SK-N-SH (cell line): Measurements from ENCODE around the gene PLA2G2C. TPM values are rescaled to one million over a fixed set of nuclear protein-coding genes. Genes with fewer than 3 reads are reported as not detected.

ENCODE experiments used
- CTCF ChIA-PET: fragments of 300-600, 350-600 bp; formaldehyde crosslinking; extraction: SDS; loops from one replicate; lab custom pipeline; 2021; lab: Yijun Ruan, JAX
- POLR2A ChIA-PET: fragments of 350-600 bp; sonication (Branson Sonifier 250); formaldehyde crosslinking; extraction: SDS; loops from one replicate; lab custom pipeline; 2020; ENCODE audit warnings: antibody characterized with exemption, inconsistent platforms; lab: Yijun Ruan, JAX
- DNase-seq: peaks from one replicate; pipeline ENCODE4 v3.0.0; 2012
- H2AFZ ChIP-seq: fragments of 200-600 bp; sonication (generic); 2 replicates; pipeline ENCODE4 v1.8.1; 2016; ENCODE audit warnings: antibody characterized with exemption, mild to moderate bottlenecking, low read depth
- H3F3A ChIP-seq: fragments of 200-600 bp; sonication (generic); replicated peaks from 2 replicates; pipeline ENCODE3; 2016; ENCODE audit warnings: antibody characterized with exemption, mild to moderate bottlenecking; ENCODE audit not compliant: insufficient read depth
- H3K27ac ChIP-seq, 2 experiments: fragments of 200-500 bp in 1 of 2; fragments of 200-600 bp in 1 of 2; sonication (Bioruptor generic) in 1 of 2; sonication (generic), shearing (Covaris generic) in 1 of 2; 2 replicates each; pipeline versions ENCODE4 v1.5.1 to v1.6.1; 2014 to 2016; ENCODE audit warnings: low read depth in 2 of 2, inconsistent platforms in 1 of 2, low read length in 1 of 2, mild to moderate bottlenecking in 1 of 2, mixed read lengths in 1 of 2
- H3K27me3 ChIP-seq: fragments of 200-600 bp; sonication (generic), shearing (Covaris generic); 2 replicates; pipeline ENCODE4 v1.6.1; 2016; ENCODE audit warnings: mixed run types; ENCODE audit not compliant: insufficient read depth
- H3K36me3 ChIP-seq, 2 experiments: fragments of 200-500 bp in 1 of 2; fragments of 200-600 bp in 1 of 2; sonication (Bioruptor generic) in 1 of 2; sonication (generic) in 1 of 2; replicated peaks in 1 of 2; 2 replicates each; pipeline versions ENCODE3 to v1.5.1; 2014 to 2016; ENCODE audit warnings: low read length in 1 of 2, mild to moderate bottlenecking in 1 of 2; ENCODE audit not compliant: insufficient read depth in 2 of 2, control insufficient read depth in 1 of 2
- H3K4me1 ChIP-seq, 2 experiments: fragments of 200-500 bp in 1 of 2; fragments of 200-600 bp in 1 of 2; sonication (Bioruptor generic) in 1 of 2; sonication (generic), shearing (Covaris generic) in 1 of 2; 2 replicates each; pipeline versions ENCODE4 v1.5.1 to v1.6.1; 2014 to 2016; ENCODE audit warnings: low read depth in 1 of 2, low read length in 1 of 2, mixed run types in 1 of 2; ENCODE audit not compliant: insufficient read depth in 2 of 2, control insufficient read depth in 1 of 2
- H3K4me2 ChIP-seq: fragments of 200-600 bp; sonication (generic), shearing (Covaris generic); 2 replicates; pipeline ENCODE4 v1.6.1; 2017; ENCODE audit warnings: mixed run types
- H3K4me3 ChIP-seq, 2 experiments: fragments of 200-500 bp in 1 of 2; fragments of 200-600 bp in 1 of 2; sonication (Bioruptor generic) in 1 of 2; sonication (generic), shearing (Covaris generic) in 1 of 2; 2 replicates each; pipeline versions ENCODE4 v1.5.1 to v1.8.1; 2014 to 2016; ENCODE audit warnings: low read depth in 2 of 2, inconsistent platforms in 1 of 2, low read length in 1 of 2, mild to moderate bottlenecking in 1 of 2, mixed read lengths in 1 of 2, moderate library complexity in 1 of 2
- H3K79me2 ChIP-seq: fragments of 200-600 bp; sonication (generic); 2 replicates; pipeline ENCODE4 v1.8.1; 2017; ENCODE audit warnings: mild to moderate bottlenecking; ENCODE audit not compliant: insufficient read depth
- H3K9ac ChIP-seq: fragments of 200-600 bp; sonication (generic); 2 replicates; pipeline ENCODE4 v1.6.1; 2017; ENCODE audit warnings: mixed run types
- H3K9me2 ChIP-seq: fragments of 200-600 bp; sonication (generic); 2 replicates; pipeline ENCODE4 v1.6.1; 2017; ENCODE audit warnings: mixed run types
- H3K9me3 ChIP-seq: fragments of 200-600 bp; sonication (generic); 2 replicates; pipeline ENCODE4 v1.6.1; 2017; ENCODE audit warnings: mixed run types, mild to moderate bottlenecking, moderate library complexity
- H4K20me1 ChIP-seq: fragments of 200-600 bp; sonication (generic); 2 replicates; pipeline ENCODE4 v1.6.1; 2017; ENCODE audit warnings: mild to moderate bottlenecking, mixed run types; ENCODE audit not compliant: insufficient read depth
- CHD2 ChIP-seq: fragments of 150-350 bp; IDR thresholded peaks from 2 replicates; pipeline ENCODE4 v1.6.1; 2018; ENCODE audit warnings: low read length; ENCODE audit not compliant: partially characterized antibody
- ELF1 ChIP-seq: IDR thresholded peaks from 2 replicates; pipeline ENCODE4 v1.4.0; 2012
- EP300 ChIP-seq, 2 experiments: IDR thresholded peaks; 2 replicates each; pipeline versions ENCODE4 v1.4.0 to v1.6.1; 2012; ENCODE audit warnings: borderline replicate concordance in 1 of 2, low read depth in 1 of 2, low read length in 1 of 2
- EZH2phosphoT487 ChIP-seq: fragments of 200-600 bp; sonication (generic); IDR thresholded peaks from 2 replicates; pipeline ENCODE4 v1.6.1; 2017; ENCODE audit warnings: low read depth, mixed run types, mild to moderate bottlenecking, antibody characterized with exemption, moderate library complexity, borderline replicate concordance
- FOXM1 ChIP-seq: IDR thresholded peaks from 2 replicates; pipeline ENCODE4 v1.4.0; 2012; ENCODE audit warnings: low read depth, mild to moderate bottlenecking
- GATA2 ChIP-seq: sonication (generic); formaldehyde crosslinking; IDR thresholded peaks from 2 replicates; pipeline ENCODE4 v1.5.0; 2020; ENCODE audit warnings: mild to moderate bottlenecking, missing genetic modification reagents
- MEF2A ChIP-seq: IDR thresholded peaks from 2 replicates; pipeline ENCODE4 v1.4.0; 2012; ENCODE audit warnings: low read depth, borderline replicate concordance
- MXI1 ChIP-seq: IDR thresholded peaks from 2 replicates; pipeline ENCODE4 v1.6.1; 2012; ENCODE audit warnings: mild to moderate bottlenecking, low read depth, low read length, improper control_type of control experiment
- NRF1 ChIP-seq: IDR thresholded peaks from 2 replicates; pipeline ENCODE4 v1.6.1; 2012; ENCODE audit warnings: low read depth, mild to moderate bottlenecking, low read length
- PBX3 ChIP-seq: IDR thresholded peaks from 2 replicates; pipeline ENCODE4; 2012
- POLR2AphosphoS5 ChIP-seq: IDR thresholded peaks from 2 replicates; pipeline ENCODE4 v1.6.1; 2012; ENCODE audit warnings: low read depth, low read length
- RFX5 ChIP-seq: IDR thresholded peaks from 2 replicates; pipeline ENCODE4 v1.6.1; 2012; ENCODE audit warnings: mild to moderate bottlenecking, improper control_type of control experiment, low read length
- RXRA ChIP-seq: IDR thresholded peaks from 2 replicates; pipeline ENCODE4 v1.4.0; 2012; ENCODE audit warnings: low read depth, mild to moderate bottlenecking, borderline replicate concordance
- SMC3 ChIP-seq: IDR thresholded peaks from 2 replicates; pipeline ENCODE4 v1.6.1; 2012; ENCODE audit warnings: low read depth, low read length, improper control_type of control experiment
- TAF1 ChIP-seq: IDR thresholded peaks from 2 replicates; pipeline ENCODE4 v1.6.1; 2012; ENCODE audit warnings: low read depth, mild to moderate bottlenecking, low read length, moderate library complexity, borderline replicate concordance
- TCF12 ChIP-seq: IDR thresholded peaks from 2 replicates; pipeline ENCODE4 v1.4.0; 2012
- TEAD4 ChIP-seq: IDR thresholded peaks from 2 replicates; pipeline ENCODE4 v1.4.0; 2012; ENCODE audit warnings: mild to moderate bottlenecking, borderline replicate concordance; ENCODE audit not compliant: insufficient read depth
- USF1 ChIP-seq: IDR thresholded peaks from 2 replicates; pipeline ENCODE4 v1.4.0; 2012; ENCODE audit warnings: low read depth, borderline replicate concordance
- USF2 ChIP-seq: fragments of 150-350 bp; IDR thresholded peaks from 2 replicates; pipeline ENCODE4 v1.6.1; 2017; ENCODE audit warnings: antibody characterized with exemption, low read length, low read depth, borderline replicate concordance
- YY1 ChIP-seq: IDR thresholded peaks from 2 replicates; pipeline ENCODE4 v1.4.0; 2012; ENCODE audit warnings: low read depth, mild to moderate bottlenecking
- ZBTB33 ChIP-seq: IDR thresholded peaks from 2 replicates; pipeline ENCODE4 v1.4.0; 2012; ENCODE audit warnings: low read depth, borderline replicate concordance
- WGBS: methylation state at CpG from one replicate; pipeline ENCODE4 v1.1.6; 2017; ENCODE audit warnings: low lambda C conversion rate; 5-methylcytosine and 5-hydroxymethylcytosine counted together
- polyA plus RNA-seq, 3 experiments: library from polyadenylated mRNA; depleted of rRNA; stranded (reverse); fragments of >200 nt; gene quantifications; 2 replicates each; pipeline ENCODE4 v1.2.3, GENCODE V29; 2012
- TF ChIP-seq, protein P1 (sequence below): fragments of 150-350 bp; IDR thresholded peaks from 2 replicates; pipeline ENCODE4 v1.6.1; 2016; ENCODE audit warnings: mild to moderate bottlenecking, low read depth, low read length

The PLA2G2C gene
- polyA plus RNA-seq, 1 of the 3 experiments (the other 2 are of a cell fraction) = not detected

GRCh38 chr1:20158358-20159070 lies 27.8 kb downstream of the PLA2G2C start:
- CTCF ChIA-PET = interaction anchor here (1.1 to 17.8 kb wide), 4 partner anchors 10 to 335 kb away, joined by 3 to 243 read pairs (median 4); partner anchors contain the start of gene PLA2G2E
- H3K9ac ChIP-seq = no peak overlapping the region

GRCh38 chr1:20154301-20154831 lies 32.0 kb downstream of the PLA2G2C start:
- Histone ChIP-seq H3K27me3 (no peaks in the 10 kb centered on the region), H3F3A (no peaks in the 10 kb centered on the region), H3K79me2 (no peaks in the 10 kb centered on the region), H3K9ac (no peak overlapping the region), H3K36me3 (no peaks in the 10 kb centered on the region), H4K20me1 (no peaks in the 10 kb centered on the region), H3K4me3 (no peak overlapping the region), H3K9me3 (no peaks in the 10 kb centered on the region), H3K27ac (no peak overlapping the region), H2AFZ (no peak overlapping the region), H3K9me2 (no peaks in the 10 kb centered on the region), H3K4me2 (no peak overlapping the region), H3K4me1 (peaks cover 0 to 5% of the 10 kb centered on the region in 2 experiments; a peak in 1 of 4 replicates)
- ChIA-PET CTCF (interaction anchor here (1.1 to 17.8 kb wide), 8 partner anchors 11 to 340 kb away, joined by 3 to 243 read pairs (median 10); partner anchors contain the start of gene PLA2G2E), POLR2A (no interaction called here)
- WGBS = 75% methylated on average over 13 of the region's 18 CpGs
- DNase-seq = no peak
- TF ChIP-seq, protein P1, sequence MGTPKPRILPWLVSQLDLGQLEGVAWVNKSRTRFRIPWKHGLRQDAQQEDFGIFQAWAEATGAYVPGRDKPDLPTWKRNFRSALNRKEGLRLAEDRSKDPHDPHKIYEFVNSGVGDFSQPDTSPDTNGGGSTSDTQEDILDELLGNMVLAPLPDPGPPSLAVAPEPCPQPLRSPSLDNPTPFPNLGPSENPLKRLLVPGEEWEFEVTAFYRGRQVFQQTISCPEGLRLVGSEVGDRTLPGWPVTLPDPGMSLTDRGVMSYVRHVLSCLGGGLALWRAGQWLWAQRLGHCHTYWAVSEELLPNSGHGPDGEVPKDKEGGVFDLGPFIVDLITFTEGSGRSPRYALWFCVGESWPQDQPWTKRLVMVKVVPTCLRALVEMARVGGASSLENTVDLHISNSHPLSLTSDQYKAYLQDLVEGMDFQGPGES = no peak
- TF ChIP-seq EZH2phosphoT487 = no peak
- TF ChIP-seq MEF2A = no peak
- no peak for TF ChIP-seq TEAD4
- TF ChIP-seq USF2 = no peak
- TF ChIP-seq RXRA = no peak
- TF ChIP-seq TAF1 = no peak
- TF ChIP-seq NRF1 = no peak
- no peak for TF ChIP-seq PBX3
- no peak for TF ChIP-seq CHD2
- TF ChIP-seq USF1 = no peak
- no peak for TF ChIP-seq MXI1
- TF ChIP-seq RFX5 = no peak
- no peak for TF ChIP-seq ELF1

More at GRCh38 chr1:20158358-20159070, 27.8 kb downstream of the PLA2G2C start:
- POLR2A ChIA-PET = no interaction called here
- Histone ChIP-seq H3K27me3 (no peaks in the 10 kb centered on the region), H4K20me1 (no peaks in the 10 kb centered on the region), H3K4me3 (no peak overlapping the region), H3F3A (no peaks in the 10 kb centered on the region), H3K9me3 (no peaks in the 10 kb centered on the region), H3K9me2 (no peaks in the 10 kb centered on the region), H3K27ac (no peak overlapping the region), H3K4me2 (no peak overlapping the region), H2AFZ (no peak overlapping the region), H3K79me2 (no peaks in the 10 kb centered on the region), H3K4me1 (no peaks in the 10 kb centered on the region), H3K36me3 (no peaks in the 10 kb centered on the region)
- DNase-seq = no peak
- TF ChIP-seq SMC3 = no peak
- no peak for TF ChIP-seq FOXM1
- no peak for TF ChIP-seq YY1
- no peak for TF ChIP-seq TCF12
- no peak for TF ChIP-seq ELF1
- TF ChIP-seq GATA2 (CRISPR knock-in tag) = no peak
- TF ChIP-seq EP300 (IDR thresholded peaks at IDR 0.05; ENCODE audit: borderline replicate concordance in 1 of 2, low read depth in 1 of 2, low read length in 1 of 2) = no peak
- TF ChIP-seq ZBTB33 = no peak
- TF ChIP-seq POLR2AphosphoS5 = no peak
- 27% methylated on average over 6 of the region's 7 CpGs for WGBS
